Body of pancreas (tissue), 4 donors: ENCODE results near the gene FADS1.

Experiments
- CTCF ChIP-seq, 7 experiments: fragments of 450-650 bp in 4 of 7; fragments of 200-600 bp in 3 of 7; sonication (generic) in 3 of 7; IDR thresholded peaks; one replicate each; pipeline ENCODE4 v1.5.1; 2016 to 2019; ENCODE audit warnings: antibody characterized with exemption in 7 of 7
- POLR2A ChIP-seq, 3 donors: fragments of 450-650 bp; IDR thresholded peaks; one replicate each; pipeline ENCODE4 v1.6.1; 2016; ENCODE audit warnings: antibody characterized with exemption in 3 of 3, mild to moderate bottlenecking in 2 of 3

DNA sequence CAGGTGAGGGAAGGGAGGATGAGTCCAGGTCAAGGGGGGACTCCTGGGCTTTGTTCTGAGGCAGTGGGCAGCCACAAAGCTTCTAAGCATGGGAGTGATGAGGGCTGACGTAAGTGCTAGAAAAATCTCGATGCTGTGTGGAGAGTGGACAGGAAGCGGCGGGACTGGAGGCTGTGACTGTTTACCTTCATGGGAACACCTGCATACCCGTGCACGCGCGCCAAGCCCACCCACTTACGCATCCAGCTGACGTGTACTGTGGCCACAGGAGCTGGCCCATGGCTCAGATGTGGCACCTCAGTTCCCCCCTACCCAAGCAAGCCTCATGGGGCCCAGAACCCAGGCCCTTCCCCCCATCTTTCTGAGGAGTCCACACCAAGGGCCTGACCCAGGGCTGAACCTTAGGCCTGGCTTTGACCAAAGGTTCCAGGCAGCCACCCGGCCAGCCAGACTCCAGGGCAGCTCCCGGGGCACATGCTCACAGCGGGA, 50.4 kb downstream of the FADS1 start:
- TF ChIP-seq CTCF (IDR thresholded peaks at IDR 0.05): no peak
- no peak for TF ChIP-seq POLR2A (IDR thresholded peaks at IDR 0.05)
